ENCODE data around the gene TBC1D22A.

GRCh38 chr22:46770151-46770641 is 7.7 kb downstream of the TBC1D22A start:
- TF ChIP-seq POLR2A (IDR thresholded peaks at IDR 0.05), result no peak
- no peak for TF ChIP-seq CTCF (IDR thresholded peaks at IDR 0.05)

All from right lobe of liver (tissue), 4 donors.